Right renal pelvis (tissue), 4 donors: ENCODE results near the gene SPDYE4. TPM values are rescaled to one million over a fixed set of nuclear protein-coding genes. Genes with fewer than 3 reads are reported as not detected.
"Not testable (repeated sequence)": the region's sequence is repeated elsewhere in the genome, so short reads cannot be mapped to it uniquely, and the experiment has no call there.

Experiments used
- DNase-seq, 4 donors: peaks; one replicate each; pipeline ENCODE4 v3.0.0-alpha.2; 2013; ENCODE audit warnings: low read depth in 4 of 4, low spot score in 3 of 4, missing footprints in 1 of 4
- polyA plus RNA-seq, 4 donors: library from polyadenylated mRNA; unstranded; fragments of 120-200 nt; gene quantifications; one replicate each; pipeline ENCODE4 v1.2.1, GENCODE V29; 2013; ENCODE audit not compliant: insufficient read length in 4 of 4

SPDYE4 gene
- polyA plus RNA-seq = under 1 TPM in 2 of 4 donors, not detected in 2; 0.18 to 0.30 TPM

DNA sequence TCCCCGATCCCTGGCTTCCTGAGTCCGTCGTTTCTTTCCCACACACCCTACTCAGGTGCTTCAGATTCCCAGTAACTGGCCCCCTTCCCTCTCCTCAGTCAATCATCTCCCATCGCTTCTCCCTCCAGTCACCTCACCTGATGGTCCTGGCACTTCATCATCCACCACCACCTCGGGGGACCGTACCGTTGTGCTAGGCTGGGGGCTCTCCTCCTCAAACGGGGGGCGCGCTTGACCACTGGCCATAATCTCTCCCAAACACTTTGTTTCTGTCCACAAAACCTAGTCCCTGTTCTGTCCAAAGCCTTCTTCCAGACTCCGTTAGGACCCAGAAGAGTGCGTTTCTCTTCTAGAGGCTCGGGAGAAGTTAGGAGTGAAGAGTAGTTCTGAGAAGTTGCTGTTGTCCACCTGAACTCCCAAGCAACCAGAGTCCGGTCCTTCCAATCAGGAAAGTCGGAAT is at the start of gene SPDYE4:
Gene SPDYE4, minus strand, starts transcription at position 410 of the 460 bp plus-strand sequence. Its CDS starts 164 bp downstream, at position 246.
- DNase-seq = no peak

DNA sequence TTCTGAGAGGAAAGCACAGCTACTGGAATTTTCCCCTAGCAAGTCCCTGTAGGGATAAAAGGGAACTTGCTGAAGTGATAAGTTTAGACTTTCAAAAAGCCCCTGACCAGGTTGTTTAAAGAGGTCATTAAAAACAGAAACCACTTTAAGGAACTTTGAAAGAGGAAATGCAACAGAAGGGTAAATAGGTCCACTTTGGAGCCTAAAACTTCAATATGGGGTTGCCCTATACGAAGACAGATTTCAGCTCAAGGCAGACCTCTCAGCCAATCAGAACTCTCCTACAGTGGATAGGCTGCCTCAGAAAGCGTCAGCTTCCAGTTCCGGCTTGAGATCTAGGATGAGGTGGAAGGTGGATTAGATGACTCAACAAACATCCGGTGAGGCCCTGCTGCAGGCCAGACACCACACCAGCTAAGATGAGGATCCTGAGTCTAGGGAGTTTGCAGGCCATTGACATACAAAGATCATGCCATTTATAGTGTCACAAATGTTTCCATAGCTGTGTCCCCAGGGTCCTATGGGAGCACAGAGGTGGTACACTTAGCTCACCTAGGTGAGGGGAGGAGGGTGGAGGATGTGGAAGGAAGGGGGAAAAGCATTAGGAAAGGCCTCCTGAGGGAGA is 48.7 kb upstream of the SPDYE4 start:
- DNase-seq = no peak

- no peak for DNase-seq
Measured at GRCh38 chr17:8806253-8806925, 48.0 kb upstream of the SPDYE4 start.

DNA sequence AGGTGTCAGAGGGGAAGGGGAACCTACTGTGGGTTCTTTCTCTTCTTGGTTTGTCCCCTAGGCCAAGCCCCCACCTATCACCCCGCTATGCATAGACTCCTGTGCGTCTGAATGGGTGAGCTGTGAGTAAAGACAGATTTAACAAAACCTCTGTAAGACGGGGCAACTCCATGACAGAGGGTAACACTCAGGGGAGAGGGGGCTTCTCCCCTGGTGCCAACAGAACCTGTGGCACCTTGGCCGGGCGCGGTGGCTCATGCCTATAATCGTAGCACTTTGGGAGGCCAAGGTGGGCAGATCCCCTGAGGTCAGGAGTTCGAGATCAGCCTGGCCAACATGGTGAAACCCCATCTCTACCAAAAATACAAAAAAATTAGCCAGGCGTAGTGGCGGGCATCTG is 47.0 kb upstream of the SPDYE4 start:
- not testable (repeated sequence) for DNase-seq

DNA sequence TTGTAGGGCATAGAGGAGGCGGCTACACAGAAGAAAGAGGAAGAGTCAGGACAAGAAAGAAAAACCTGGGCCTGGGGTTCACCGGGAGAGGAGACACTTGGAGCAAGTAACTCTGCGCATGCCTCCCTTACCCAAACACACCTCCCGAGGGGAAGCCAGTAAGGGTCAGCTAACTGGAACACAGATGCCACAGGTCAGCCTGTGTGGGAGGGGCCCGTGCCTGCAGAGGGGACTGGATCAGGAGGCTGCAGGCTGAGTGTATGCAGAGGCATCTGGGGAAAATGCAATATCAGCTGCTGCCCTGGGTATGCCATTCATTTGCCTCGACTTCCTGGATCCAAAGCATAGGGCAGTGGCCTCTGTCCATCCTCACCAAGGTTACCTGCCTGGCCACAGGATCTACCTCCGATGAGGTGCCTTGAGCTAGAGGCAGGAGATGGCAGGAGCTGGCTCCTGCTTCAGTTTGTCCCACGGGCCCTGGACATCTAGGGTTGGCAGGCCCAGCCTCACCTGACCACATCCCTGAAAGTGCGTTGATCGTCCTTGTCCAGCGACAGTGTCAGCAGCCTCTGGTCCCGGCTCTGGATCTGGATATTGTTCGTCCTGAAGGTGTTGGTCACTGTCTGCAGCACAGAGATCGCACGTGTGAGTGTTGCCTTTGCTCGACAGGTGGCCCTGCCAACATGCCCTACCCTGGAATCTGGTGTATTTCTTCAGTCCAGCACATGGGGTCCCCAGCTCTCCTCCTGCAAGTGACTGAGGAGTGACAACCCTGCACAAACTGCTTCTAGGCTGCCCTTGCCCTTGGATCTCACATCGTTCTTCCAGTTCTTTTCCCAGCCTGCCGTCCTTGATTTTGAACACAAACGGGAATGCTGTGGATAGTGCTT is 45.4 kb upstream of the SPDYE4 start:
- DNase-seq = peak in 1 of 4 donors; percentile 32

DNA sequence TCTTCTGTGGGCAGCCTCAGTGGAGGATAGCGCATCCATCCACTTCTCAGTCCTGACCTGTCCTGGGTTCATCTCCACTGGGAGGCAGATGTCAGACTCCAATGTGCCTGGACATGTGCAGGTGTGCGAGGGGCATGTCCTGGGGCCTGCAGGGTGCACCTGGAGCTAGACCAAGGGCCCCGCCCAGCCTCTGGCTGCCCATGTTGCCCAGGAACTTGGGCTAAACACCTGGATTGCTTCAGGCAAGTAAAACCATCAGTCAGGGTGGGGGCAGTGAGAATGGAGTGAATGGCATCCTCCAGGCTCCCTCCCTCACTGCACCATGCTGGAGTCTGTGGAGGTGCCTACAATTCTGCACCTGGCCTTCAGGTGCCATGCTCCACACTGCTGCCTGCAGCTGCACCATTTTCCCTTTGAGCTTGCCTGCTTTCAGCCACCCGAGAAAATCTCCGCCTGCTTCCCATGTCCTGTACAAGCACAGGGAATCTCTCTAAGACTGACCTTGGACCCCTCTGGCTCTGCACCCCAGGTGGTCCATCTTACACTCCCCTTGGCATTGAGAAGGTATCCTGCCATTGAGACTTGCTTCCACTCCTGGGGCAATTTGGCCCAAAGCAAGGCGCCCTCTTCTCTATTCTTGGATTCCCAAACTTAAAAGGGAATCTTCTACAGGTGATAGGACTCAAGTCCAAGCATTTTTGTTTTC is 42.9 kb upstream of the SPDYE4 start:
- no peak for DNase-seq

- no peak for DNase-seq
Measured at GRCh38 chr17:8800656-8801055, 42.3 kb upstream of the SPDYE4 start.

DNA sequence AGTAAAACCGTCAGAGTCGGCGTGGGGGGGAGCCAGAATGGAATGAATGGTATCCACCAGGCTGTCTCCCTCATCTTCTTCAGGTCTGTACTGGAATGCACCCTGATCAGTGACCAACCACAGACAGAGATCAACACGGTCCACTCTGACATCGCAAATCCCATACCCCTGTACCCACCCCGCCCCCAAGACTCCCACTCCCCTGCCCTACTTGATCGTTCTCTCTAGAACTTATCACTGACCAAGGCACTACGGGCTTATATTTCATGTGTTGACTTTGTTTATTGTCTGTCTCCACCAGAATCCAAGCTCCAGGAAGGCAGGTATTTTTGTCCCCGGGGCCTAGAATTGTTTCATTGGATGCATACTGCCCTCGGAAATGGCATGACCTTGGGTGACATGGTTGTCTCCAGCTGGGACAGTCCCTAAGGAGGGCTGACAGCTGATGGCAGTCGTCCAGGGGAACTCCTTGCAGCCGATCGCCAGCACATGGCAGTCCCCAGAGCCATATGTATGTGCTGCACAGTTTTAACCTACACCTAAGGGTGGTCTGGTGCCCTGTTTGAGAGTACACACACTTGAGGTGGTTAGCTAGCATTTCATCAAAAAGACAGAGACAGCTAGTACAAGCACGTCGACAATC is 41.3 kb upstream of the SPDYE4 start:
- no peak for DNase-seq

- DNase-seq = peak in 1 of 4 donors; percentile 33
Measured at GRCh38 chr17:8798846-8799569, 40.7 kb upstream of the SPDYE4 start, which contains the start of gene MFSD6L. Gene MFSD6L (minus strand): TSS chr17:8799365. CDS start chr17:8799120, 245 bp downstream.

DNA sequence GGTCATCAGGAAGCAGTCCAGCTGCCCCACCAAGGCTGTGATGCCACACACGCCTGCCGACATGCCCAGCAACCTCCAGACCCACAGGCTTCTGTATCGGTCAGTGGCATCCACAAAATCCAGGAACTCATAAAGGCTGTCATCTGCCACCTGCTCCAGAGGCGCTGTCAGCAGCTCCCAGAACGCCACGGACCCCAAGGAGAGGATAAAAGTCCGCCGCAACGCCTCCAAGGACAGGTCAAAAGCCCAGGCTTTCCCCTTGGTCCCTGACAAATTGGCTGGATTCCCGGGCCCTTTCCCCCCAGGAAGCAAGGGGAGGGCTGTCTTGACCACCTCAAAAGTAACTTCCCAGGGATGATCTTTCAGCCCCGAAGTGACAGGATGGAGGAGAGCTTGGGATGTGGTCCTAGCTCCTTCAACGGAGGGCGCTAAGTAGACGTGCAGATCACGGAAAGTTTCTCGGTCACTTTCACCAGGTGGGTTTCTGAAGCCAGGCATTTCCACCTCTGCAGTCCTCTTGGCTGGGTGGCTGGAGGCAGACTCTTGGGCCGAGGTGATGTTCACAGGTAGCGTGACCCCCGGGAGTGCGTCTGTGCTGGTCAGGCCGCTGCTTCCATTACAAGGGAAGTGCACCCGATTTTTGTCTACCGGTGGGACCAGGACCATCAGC is 40.0 kb upstream of the SPDYE4 start:
- DNase-seq = no peak

GRCh38 chr17:8797621-8798175 is 39.4 kb upstream of the SPDYE4 start:
- DNase-seq = no peak

GRCh38 chr17:8794636-8795035 is 36.3 kb upstream of the SPDYE4 start:
- DNase-seq = no peak

- no peak for DNase-seq
Measured at GRCh38 chr17:8793649-8794048, 35.3 kb upstream of the SPDYE4 start.

- no peak for DNase-seq
Measured at GRCh38 chr17:8792646-8793045, 34.3 kb upstream of the SPDYE4 start.

DNA sequence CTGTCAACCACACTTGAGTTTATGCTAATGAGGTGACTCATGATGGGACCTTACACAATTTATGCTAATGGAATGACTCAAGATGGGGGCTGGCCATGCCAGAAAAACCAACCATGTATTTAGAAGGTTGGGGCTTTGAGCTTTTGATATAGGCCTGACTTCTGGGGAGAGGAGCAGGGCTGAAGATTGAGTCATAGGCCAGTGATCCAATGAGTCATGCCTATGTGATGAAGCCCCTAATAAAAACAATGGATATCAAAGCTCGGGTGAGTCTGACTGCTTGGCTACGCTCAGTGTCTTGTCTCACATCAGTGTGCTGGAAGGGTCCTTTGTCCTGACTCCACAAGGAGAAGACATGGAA is 33.5 kb upstream of the SPDYE4 start:
- DNase-seq = no peak

DNA sequence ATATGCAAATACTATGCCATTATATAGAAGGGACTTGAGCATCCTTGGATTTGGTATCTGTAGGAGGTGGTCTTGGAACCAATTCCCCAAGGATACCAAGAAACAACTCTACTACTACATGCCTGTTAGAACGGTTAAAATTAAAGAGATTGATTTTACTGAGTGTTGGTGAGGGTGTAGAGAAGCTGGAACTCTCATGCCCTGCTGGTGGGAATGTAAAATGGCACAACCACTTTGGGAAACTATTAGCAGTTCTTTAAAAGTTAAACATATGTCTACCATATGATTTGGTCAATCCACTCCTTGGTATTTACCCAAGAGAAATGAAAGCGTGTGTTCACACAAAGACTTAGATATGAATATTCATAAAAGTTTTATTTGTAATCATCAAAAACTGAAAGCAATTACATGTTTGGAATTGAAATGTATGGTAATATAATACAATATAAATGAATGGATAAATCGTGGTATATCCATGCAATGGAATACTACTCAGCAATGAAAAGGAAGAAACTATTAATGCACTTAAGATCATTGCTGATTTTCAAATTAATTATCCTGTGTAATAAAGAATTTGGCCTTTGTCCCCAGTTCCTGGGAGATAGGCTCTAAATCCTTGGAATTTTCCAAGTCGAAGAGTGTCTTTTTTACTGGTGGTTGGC is 33.0 kb upstream of the SPDYE4 start:
- DNase-seq = no peak

DNA sequence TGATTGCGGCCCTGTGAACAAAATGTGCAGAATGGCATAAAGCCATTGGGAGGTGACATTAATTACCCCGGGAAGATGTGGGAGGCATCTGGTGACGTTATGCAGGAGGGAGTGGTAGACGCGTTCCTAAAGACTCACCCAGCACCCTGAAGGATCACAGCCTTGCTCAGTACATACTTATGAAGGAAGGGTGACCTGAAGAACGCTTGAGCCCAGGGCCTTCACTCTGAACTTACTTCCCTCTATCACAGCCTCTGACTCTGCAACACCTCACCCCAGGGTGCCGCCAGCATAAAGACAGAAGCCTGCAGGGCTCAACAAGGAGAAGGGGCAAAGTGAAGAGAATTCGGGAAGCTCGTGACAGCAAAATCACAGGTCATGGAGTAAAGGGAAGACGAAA is 31.4 kb upstream of the SPDYE4 start:
- DNase-seq = no peak

GRCh38 chr17:8788998-8789397 is 30.7 kb upstream of the SPDYE4 start:
- DNase-seq = no peak
